Erythroblast (primary cell): Measurements from ENCODE around the gene LHX5.

ENCODE experiments used
- GATA1 ChIP-seq: IDR thresholded peaks from 2 replicates; pipeline ENCODE4 v1.6.1; 2011; ENCODE audit warnings: low read depth, mild to moderate bottlenecking, control low read depth, low read length, moderate library complexity
- POLR2A ChIP-seq: IDR thresholded peaks from 2 replicates; pipeline ENCODE4 v1.6.1; 2011; ENCODE audit warnings: mild to moderate bottlenecking, low read length

- TF ChIP-seq POLR2A: no peak
- no peak for TF ChIP-seq GATA1
Measured at GRCh38 chr12:113459981-113460380, 11.7 kb downstream of the LHX5 start.
